GM12874 (cell line): ENCODE results near the gene IGF1R.

ENCODE experiments used
- CTCF ChIP-seq: IDR thresholded peaks from 2 replicates; pipeline ENCODE4 v1.5.1; 2011; ENCODE audit warnings: low read depth, mild to moderate bottlenecking, control low read depth, low read length, moderate library complexity; ENCODE audit not compliant: insufficient read depth

The IGF1R gene

GRCh38 chr15:98999233-98999632 is 350.9 kb downstream of the IGF1R start:
- TF ChIP-seq CTCF: no peak

- TF ChIP-seq CTCF: no peak
Measured at GRCh38 chr15:99002226-99002625, 353.9 kb downstream of the IGF1R start.

GRCh38 chr15:99006146-99006545 is 357.8 kb downstream of the IGF1R start:
- TF ChIP-seq CTCF: no peak

- TF ChIP-seq CTCF: no peak
Measured at GRCh38 chr15:99006904-99007495, 358.7 kb downstream of the IGF1R start.

GRCh38 chr15:99009741-99010330 is 361.5 kb downstream of the IGF1R start:
- TF ChIP-seq CTCF: no peak

- no peak for TF ChIP-seq CTCF
Measured at GRCh38 chr15:99010768-99011167, 362.4 kb downstream of the IGF1R start.
